ENCODE data around the gene AGL.
"Not testable (repeated sequence)": the region's sequence is repeated elsewhere in the genome, so short reads cannot be mapped to it uniquely, and the experiment has no call there.

The AGL gene

DNA sequence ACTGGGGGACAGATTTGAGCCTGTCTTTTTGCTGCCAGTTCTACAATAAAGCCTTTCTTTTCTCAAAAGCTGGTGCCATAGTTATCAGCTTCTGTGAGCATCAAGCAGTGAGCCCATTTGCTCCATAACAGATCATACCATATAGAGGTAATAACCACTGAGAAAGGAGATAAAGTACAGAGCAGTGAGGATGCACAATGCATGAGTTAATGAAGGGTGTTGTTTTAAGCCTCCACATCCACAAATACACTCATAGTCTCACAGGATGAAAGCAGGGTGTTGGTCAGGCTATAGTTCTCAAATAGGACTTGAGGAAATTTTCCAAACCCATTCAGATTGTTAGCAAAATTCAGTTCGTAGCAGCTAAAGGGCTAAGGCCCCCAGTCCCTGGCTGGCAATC is 94.0 kb downstream of the AGL start:
- no peak for DNase-seq

GRCh38 chr1:99945174-99945573 is 95.0 kb downstream of the AGL start:
- DNase-seq: no peak

DNA sequence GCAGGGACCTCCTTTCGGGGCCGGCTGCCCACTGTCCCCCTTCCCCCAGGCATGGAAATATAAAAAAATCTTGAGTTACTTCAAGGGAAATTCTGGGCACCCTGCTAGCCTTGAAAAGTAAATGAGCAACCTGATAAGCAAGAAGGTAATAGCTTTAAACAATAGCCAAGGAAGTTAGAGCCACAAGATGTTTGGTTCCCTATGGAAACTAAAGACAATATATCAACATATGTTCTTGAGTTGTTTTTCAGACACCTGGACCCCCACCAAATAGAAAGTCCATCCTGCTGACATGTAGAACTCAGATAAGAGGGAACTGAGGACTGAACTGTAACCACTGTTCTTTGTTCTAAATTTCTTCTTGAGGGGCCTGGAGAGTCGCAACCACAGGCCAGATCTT is 100.3 kb downstream of the AGL start:
- no peak for DNase-seq

GRCh38 chr1:99952522-99952921 is 102.4 kb downstream of the AGL start:
- no peak for DNase-seq

DNA sequence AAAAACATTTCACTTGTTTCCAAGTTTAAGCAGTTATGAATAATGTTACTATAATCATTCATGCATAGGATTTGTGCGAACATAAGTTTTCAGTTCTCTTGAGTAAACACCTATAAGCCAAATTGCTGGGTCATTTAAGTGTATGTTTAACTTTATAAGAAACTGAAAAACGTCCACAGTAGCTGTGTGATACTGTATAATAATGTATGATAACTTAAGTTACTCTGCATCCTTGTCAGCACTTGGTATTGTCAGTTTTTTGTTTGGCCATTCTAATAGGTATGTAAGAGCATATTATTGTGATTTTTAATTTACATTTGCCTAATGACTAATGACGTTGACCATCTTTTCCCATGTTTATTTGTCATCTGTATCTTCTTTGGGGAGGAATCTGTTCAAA is 105.2 kb downstream of the AGL start:
- no peak for DNase-seq

GRCh38 chr1:99956755-99957154 is 106.6 kb downstream of the AGL start:
- no peak for DNase-seq

GRCh38 chr1:99957818-99958217 is 107.7 kb downstream of the AGL start:
- no peak for DNase-seq

DNA sequence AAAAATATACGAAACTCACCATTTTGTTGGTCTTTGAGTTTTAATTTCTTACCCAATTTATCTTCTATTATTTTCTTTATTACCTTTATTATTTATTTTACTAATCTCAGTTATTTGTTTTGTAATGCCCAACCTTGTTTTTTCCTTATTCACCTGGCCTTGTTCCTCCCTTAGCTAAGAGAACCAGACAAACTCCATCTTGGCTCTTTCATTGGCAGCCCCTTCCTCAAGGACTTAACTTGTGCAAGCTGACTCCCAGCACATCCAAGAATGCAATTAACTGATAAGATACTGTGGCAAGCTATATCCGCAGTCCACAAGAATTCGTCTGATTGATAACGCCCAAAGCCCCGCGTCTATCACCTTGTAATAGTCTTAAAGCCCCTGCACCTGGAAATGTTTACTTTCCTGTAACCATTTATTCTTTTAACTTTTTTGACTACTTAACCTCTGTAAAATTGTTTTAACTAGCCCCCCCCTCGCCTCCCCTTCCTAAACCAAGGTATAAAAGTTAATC is 109.1 kb downstream of the AGL start:
- DNase-seq: not testable (repeated sequence)

DNA sequence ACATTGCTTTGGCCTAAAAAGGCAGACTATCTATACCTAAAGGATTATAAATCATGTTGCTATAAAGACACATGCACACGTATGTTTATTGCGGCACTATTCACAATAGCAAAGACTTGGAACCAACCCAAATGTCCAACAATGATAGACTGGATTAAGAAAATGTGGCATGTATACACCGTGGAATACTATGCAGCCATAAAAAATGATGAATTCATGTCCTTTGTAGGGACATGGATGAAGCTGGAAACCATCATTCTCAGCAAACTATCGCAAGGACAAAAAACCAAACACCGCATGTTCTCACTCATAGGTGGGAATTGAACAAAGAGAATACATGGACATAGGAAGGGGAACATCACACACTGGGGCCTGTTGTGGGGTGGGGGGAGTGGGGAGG is 110.1 kb downstream of the AGL start:
- not testable (repeated sequence) for DNase-seq

- DNase-seq: no peak
Observed at GRCh38 chr1:99963041-99963795, 113.1 kb downstream of the AGL start.

- no peak for DNase-seq
Observed at GRCh38 chr1:99964806-99965205, 114.6 kb downstream of the AGL start.

- DNase-seq: no peak
Observed at GRCh38 chr1:99965646-99966375, 115.7 kb downstream of the AGL start.

- DNase-seq: no peak
Observed at GRCh38 chr1:99968214-99968613, 118.1 kb downstream of the AGL start.

DNA sequence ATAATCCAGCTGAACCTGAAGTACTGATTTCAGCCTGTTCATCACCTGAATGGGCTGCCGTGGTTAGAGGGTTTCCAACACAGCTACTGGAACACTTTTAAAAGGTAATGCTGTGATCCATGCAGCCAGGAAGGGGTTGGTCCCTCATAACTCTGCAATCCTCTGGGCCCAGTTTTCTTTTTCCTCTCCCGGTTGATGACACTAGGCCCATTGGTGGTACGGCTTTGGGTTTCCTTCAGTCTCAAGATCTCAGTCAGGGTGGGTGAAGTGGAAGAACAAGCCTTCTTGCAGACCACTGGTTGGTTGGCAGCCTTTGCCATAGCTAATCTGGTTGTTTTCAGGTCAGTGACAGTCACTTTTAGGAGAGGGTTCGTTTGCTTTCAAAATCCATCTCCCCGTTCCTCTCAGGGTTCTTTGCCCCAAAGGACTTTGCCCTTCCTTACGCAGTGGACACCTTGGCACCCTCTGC is 119.1 kb downstream of the AGL start:
- no peak for DNase-seq

DNA sequence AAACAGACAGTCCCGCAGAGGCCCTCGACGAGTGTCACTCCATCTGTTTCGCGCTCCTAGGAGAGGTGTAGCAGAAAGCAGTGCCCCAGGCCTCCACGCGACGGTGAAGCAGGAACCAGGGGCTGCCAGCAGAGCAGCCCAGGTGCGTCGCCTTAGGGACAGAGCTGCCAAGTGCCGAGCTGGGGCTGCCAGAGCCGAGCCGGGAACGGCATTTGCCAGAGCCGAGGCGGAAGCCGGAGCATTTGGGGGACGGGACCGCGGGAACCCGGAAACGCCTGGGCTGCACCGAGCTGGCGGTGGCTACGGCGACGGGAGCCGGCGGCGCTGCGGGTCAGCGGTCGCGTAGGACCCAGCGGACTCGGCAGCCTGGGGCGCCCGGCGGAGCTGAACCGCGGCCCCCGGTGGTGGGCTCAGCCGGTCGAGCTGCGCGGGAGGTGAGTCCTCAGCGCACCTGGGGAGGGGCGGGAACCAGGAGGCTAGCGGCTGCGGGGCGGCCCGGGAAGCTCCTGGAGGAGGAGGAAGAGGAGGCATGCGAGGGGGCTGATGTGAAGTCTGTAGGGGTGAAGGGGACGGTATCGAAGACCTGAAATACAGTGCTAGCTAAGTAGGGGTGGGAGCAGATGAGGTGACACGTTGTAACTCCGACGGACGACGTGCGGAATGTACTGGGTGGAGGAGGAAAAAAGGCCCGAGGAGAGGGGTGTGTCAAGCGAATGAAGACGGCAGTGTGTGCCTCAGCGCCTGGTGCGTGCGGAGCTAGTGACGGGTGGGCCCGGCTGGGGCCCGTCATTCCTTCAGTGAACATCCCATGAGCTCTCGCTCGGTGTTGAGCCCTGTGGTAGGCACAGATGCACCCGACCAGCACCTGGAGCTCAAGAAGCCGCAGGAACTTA is 119.8 kb downstream of the AGL start, which contains the start of gene SLC35A3:
Gene SLC35A3, plus strand, starts transcription at position 268 of the 893 bp plus-strand sequence. CDS start 23,559 bp downstream, outside the sequence.
- DNase-seq: peak; percentile 95

- no peak for DNase-seq
Observed at GRCh38 chr1:99970713-99971255, 120.6 kb downstream of the AGL start.

DNA sequence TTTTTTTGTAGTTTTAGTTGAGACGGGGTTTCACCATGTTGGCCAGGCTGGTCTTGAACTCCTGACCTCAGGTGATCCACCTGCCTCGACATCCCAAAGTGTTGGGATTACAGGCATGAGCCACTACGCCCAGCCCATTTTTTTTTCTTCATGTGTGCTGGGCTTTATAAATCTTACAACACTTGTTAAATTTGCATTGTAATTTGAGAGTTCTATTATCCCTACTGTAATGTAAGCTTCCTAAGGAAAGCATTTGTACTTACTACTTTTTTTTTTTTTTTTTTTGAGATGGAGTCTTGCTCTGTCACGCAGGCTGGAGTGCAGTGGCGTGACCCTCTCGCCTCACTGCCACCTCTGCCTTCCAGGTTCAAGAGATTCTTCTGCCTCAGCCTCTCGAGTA is 121.9 kb downstream of the AGL start:
- not testable (repeated sequence) for DNase-seq

Measured in activated CD8-positive, alpha-beta memory T cell treated with anti-CD3 and anti-CD28 coated beads for 24 hours (primary cell).